HepG2 (cell line): ENCODE measurements around the gene GMFB. TPM values are rescaled to one million over a fixed set of nuclear protein-coding genes. Genes with fewer than 3 reads are reported as not detected.
A peak's percentile ranks its signal among the peaks of the same experiment; 100 is the strongest.

ENCODE experiments used
- BCL6 ChIP-seq: IDR thresholded peaks from 2 replicates; pipeline ENCODE4 v1.6.1; 2016; ENCODE audit warnings: missing genetic modification reagents, missing compliant biosample characterization
- HOMEZ ChIP-seq: IDR thresholded peaks from 2 replicates; pipeline ENCODE4 v1.6.1; 2016; ENCODE audit warnings: low read depth
- PHF20 ChIP-seq: sonication (generic); formaldehyde crosslinking; IDR thresholded peaks from 2 replicates; pipeline ENCODE4 v1.5.0; 2020; ENCODE audit warnings: mild to moderate bottlenecking, missing genetic modification reagents
- POGZ ChIP-seq: sonication (generic); formaldehyde crosslinking; IDR thresholded peaks from 2 replicates; pipeline ENCODE4 v1.4.0; 2020; ENCODE audit warnings: mild to moderate bottlenecking, missing genetic modification reagents
- SP5 ChIP-seq: IDR thresholded peaks from 2 replicates; pipeline ENCODE4 v1.6.1; 2016; ENCODE audit warnings: low read depth, borderline replicate concordance
- SRSF4 ChIP-seq: fragments of 200-400 bp; formaldehyde crosslinking; IDR thresholded peaks from one replicate; pipeline ENCODE4 v1.6.1; 2018; ENCODE audit warnings: mild to moderate bottlenecking, low read depth, low read length, moderate library complexity; ENCODE audit not compliant: poor library complexity, severe bottlenecking
- ZC3H13 ChIP-seq: sonication (generic); formaldehyde crosslinking; IDR thresholded peaks from 2 replicates; pipeline ENCODE4 v1.8.1; 2023; ENCODE audit warnings: mild to moderate bottlenecking, missing genetic modification reagents, moderate library complexity
- ZNF337 ChIP-seq: sonication (generic); formaldehyde crosslinking; IDR thresholded peaks from 2 replicates; pipeline ENCODE4 v1.5.1; 2020; ENCODE audit warnings: missing genetic modification reagents, low read depth, mild to moderate bottlenecking, borderline replicate concordance
- ZNF709 ChIP-seq: sonication (generic); formaldehyde crosslinking; IDR thresholded peaks from 2 replicates; pipeline ENCODE4 v1.5.0; 2020; ENCODE audit warnings: mild to moderate bottlenecking, missing genetic modification reagents
- ZNF737 ChIP-seq: sonication (generic); formaldehyde crosslinking; IDR thresholded peaks from 2 replicates; pipeline ENCODE4 v1.5.0; 2020; ENCODE audit warnings: missing genetic modification reagents, mild to moderate bottlenecking, borderline replicate concordance
- ZNF772 ChIP-seq: sonication (generic); formaldehyde crosslinking; IDR thresholded peaks from 2 replicates; pipeline ENCODE4 v1.5.0; 2020; ENCODE audit warnings: mild to moderate bottlenecking, missing genetic modification reagents
- polyA plus RNA-seq, 8 experiments: library from polyadenylated mRNA; depleted of rRNA in 3 of 8; stranded (reverse) in 7 of 8; unstranded in 1 of 8; fragments of >200 nt; fragmentation: Illumina TruSeq in 4 of 8; extraction: Trizol in 4 of 8; gene quantifications; 2 replicates each; pipeline versions ENCODE4 v1.2.1 to v1.2.3, GENCODE V29; 2011 to 2016; ENCODE audit warnings: low read depth in 4 of 8, missing spikeins in 1 of 8, mixed read lengths in 1 of 8; ENCODE audit not compliant: insufficient read depth in 1 of 8
- total RNA-seq, 5 experiments: library from RNA; depleted of rRNA; stranded (reverse); fragments of >200 nt; fragmentation: Illumina TruSeq; extraction: Trizol; gene quantifications; 2 replicates each; pipeline ENCODE4 v1.2.3, GENCODE V29; 2016; ENCODE audit warnings: low read depth in 1 of 5
- TF ChIP-seq, protein P1 (sequence below): sonication (generic); formaldehyde crosslinking; IDR thresholded peaks from 2 replicates; pipeline ENCODE4 v1.8.1; 2022; ENCODE audit warnings: low read depth, mild to moderate bottlenecking, missing genetic modification reagents
- TF ChIP-seq, protein P2 (sequence below): sonication (generic); IDR thresholded peaks from 2 replicates; pipeline ENCODE4 v1.6.1; 2016; ENCODE audit warnings: low read depth, borderline replicate concordance
- TF ChIP-seq, protein P3 (sequence below): IDR thresholded peaks from 2 replicates; pipeline ENCODE4 v1.6.1; 2016
- TF ChIP-seq, protein P4 (sequence below): sonication (generic); formaldehyde crosslinking; conservative IDR thresholded peaks from 2 replicates; pipeline ENCODE4 v1.8.0; 2022; ENCODE audit warnings: mild to moderate bottlenecking, moderate library complexity, missing genetic modification reagents

GMFB gene
- total and polyA plus RNA-seq, 2 of the 13 experiments (the other 11 are each of a cell fraction or from before 2014, with no cell fraction given): 17.3 to 68.2 TPM

- TF ChIP-seq, protein P1, sequence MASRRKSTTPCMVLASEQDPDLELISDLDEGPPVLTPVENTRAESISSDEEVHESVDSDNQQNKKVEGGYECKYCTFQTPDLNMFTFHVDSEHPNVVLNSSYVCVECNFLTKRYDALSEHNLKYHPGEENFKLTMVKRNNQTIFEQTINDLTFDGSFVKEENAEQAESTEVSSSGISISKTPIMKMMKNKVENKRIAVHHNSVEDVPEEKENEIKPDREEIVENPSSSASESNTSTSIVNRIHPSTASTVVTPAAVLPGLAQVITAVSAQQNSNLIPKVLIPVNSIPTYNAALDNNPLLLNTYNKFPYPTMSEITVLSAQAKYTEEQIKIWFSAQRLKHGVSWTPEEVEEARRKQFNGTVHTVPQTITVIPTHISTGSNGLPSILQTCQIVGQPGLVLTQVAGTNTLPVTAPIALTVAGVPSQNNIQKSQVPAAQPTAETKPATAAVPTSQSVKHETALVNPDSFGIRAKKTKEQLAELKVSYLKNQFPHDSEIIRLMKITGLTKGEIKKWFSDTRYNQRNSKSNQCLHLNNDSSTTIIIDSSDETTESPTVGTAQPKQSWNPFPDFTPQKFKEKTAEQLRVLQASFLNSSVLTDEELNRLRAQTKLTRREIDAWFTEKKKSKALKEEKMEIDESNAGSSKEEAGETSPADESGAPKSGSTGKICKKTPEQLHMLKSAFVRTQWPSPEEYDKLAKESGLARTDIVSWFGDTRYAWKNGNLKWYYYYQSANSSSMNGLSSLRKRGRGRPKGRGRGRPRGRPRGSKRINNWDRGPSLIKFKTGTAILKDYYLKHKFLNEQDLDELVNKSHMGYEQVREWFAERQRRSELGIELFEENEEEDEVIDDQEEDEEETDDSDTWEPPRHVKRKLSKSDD (CRISPR knock-in tag): peak; percentile 83; the same call in 1 of the 2 replicates
- TF ChIP-seq HOMEZ (CRISPR knock-in tag) (peak; percentile 79), ZNF337 (CRISPR knock-in tag) (no peak), SP5 (peak; percentile 60; the same call in 1 of the 2 replicates), POGZ (CRISPR knock-in tag) (peak; percentile 87), ZNF737 (no peak), SRSF4 (no peak), BCL6 (CRISPR knock-in tag) (peak; percentile 80), ZC3H13 (0 out of 2 replicates have a peak, but pooled peaks have one; percentile 34), PHF20 (CRISPR knock-in tag) (no peak), ZNF709 (CRISPR knock-in tag) (no peak), ZNF772 (CRISPR knock-in tag) (peak; percentile 75; the same call in 1 of the 2 replicates)
- TF ChIP-seq, protein P2, sequence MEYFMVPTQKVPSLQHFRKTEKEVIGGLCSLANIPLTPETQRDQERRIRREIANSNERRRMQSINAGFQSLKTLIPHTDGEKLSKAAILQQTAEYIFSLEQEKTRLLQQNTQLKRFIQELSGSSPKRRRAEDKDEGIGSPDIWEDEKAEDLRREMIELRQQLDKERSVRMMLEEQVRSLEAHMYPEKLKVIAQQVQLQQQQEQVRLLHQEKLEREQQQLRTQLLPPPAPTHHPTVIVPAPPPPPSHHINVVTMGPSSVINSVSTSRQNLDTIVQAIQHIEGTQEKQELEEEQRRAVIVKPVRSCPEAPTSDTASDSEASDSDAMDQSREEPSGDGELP: peak; percentile 20; the same call in 1 of the 2 replicates
- TF ChIP-seq, protein P3, sequence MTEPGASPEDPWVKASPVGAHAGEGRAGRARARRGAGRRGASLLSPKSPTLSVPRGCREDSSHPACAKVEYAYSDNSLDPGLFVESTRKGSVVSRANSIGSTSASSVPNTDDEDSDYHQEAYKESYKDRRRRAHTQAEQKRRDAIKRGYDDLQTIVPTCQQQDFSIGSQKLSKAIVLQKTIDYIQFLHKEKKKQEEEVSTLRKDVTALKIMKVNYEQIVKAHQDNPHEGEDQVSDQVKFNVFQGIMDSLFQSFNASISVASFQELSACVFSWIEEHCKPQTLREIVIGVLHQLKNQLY (CRISPR knock-in tag): peak; percentile 61; the same call in 1 of the 2 replicates
- TF ChIP-seq, protein P4, sequence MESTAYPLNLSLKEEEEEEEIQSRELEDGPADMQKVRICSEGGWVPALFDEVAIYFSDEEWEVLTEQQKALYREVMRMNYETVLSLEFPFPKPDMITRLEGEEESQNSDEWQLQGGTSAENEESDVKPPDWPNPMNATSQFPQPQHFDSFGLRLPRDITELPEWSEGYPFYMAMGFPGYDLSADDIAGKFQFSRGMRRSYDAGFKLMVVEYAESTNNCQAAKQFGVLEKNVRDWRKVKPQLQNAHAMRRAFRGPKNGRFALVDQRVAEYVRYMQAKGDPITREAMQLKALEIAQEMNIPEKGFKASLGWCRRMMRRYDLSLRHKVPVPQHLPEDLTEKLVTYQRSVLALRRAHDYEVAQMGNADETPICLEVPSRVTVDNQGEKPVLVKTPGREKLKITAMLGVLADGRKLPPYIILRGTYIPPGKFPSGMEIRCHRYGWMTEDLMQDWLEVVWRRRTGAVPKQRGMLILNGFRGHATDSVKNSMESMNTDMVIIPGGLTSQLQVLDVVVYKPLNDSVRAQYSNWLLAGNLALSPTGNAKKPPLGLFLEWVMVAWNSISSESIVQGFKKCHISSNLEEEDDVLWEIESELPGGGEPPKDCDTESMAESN (CRISPR knock-in tag): peak; percentile 55; the same call in 1 of the 2 replicates
- TF ChIP-seq, all 625 proteins: peak for 179
These were observed 41.5 kb downstream of the GMFB start (continued) for GRCh38 chr14:54447231-54447692.
